HG03378 (cell line): ENCODE results near the gene DGCR6L.
"Not testable (repeated sequence)": the region's sequence is repeated elsewhere in the genome, so short reads cannot be mapped to it uniquely, and the experiment has no call there.

Source experiments
- ATAC-seq: cut with Tn5 transposase; IDR thresholded peaks from one replicate; pipeline ENCODE4 v1.9.1; 2021; ENCODE audit warnings: mild to moderate bottlenecking, moderate library complexity; ENCODE audit not compliant: unreplicated experiment

DGCR6L gene

GRCh38 chr22:20319745-20320658, at the start of gene DGCR6L:
Gene DGCR6L, minus strand, starts transcription at chr22:20320060. Its CDS starts 72 bp downstream, at chr22:20319988.
- peak; percentile 58 for ATAC-seq

- not testable (repeated sequence) for ATAC-seq
These were observed 49.0 kb upstream of the DGCR6L start for GRCh38 chr22:20368875-20369274.

DNA sequence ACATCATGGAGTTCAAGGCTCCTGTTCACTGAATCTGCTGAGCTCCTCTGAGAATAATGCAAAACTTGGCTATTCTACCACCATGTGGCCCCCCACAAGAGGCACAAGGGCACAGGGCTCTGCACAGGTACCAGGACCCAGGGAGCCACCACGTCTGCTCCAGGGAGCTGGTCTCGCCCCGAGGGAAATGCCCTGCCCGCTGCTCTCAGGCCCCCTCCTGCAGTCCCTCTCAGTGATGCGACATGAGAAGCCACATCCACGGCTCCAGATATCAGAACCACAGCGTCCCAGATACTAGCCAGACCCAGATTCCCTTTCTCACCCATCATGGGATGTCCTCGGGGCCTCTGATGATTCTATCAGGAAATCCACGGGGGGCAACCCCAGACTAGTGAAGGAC, 47.0 kb upstream of the DGCR6L start:
- not testable (repeated sequence) for ATAC-seq

DNA sequence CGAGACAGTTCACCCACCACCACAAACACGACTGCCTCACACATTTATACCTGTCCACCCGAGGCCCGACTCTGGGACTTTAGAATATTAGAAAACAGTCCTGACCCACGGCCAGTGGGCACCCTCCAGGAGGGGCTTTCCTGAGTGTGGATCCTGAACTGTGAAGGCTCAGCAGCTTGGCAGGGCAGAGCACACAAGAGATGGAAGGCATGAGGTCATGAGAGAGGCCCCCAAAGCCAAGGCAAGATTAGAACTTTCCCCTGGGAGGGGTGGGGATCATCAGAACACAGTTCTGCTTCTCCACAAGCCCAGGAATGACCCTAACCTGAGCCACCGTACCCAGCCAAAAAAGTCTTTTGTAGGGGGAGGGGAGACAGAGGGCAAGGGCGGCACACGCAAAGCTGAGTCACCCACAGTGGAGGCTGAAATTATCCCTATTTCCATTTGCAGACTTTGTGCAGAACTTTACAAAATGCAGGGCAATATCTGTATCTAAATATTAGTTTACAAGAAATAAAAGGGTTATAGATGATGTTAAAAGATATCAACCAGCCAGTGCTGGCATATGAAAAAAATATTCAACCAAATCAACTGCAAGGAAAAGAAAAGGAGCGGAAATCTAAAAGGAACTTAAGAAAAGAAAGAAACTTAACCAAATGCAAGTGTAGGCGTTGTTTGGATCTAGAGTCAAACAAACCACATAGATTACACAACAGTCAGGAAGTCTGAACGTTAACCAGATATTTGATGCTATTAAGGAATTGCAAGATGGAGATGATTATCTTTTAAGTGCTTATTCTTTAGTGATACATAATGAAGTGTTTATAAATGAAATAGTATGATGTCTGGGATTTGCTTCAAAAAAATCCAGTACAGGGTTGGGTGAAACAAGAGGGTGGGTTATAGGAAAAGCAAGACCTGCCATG, 44.7 kb upstream of the DGCR6L start:
- ATAC-seq = not testable (repeated sequence)

DNA sequence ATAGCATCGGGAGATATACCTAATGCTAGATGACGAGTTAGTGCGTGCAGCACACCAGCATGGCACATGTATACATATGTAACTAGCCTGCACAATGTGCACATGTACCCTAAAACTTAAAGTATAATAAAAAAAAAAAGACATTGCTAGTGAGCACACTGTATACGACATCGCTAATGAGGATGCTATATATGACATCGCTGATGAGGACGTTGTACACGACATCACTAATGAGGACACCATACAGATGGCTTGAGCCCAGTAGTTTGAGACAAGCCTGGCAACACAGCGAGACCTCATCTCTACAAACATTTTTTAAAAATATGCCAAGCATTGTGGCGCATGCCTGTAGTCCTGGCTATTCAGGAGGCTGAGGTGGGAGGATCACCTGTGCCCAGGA, 42.5 kb upstream of the DGCR6L start:
- not testable (repeated sequence) for ATAC-seq

DNA sequence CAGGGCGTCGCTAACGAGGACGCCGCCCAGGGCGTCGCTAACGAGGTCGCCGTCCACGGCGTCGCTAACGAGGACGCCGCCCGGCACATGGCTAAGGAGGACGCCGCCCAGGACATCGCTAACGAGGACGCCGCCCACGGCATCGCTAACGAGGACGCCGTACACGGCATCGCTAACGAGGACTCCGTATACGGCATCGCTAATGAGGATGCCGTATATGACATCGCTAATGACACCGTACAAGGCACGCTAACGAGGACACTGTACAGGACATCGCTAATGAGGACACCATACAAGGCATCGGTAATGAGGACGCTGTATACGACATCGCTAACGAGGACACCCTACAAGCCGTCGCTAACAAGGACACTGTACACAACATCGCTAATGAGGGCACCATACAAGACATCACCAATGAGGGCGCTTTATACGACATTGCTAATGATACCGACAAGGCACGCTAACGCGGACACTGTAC, 41.9 kb upstream of the DGCR6L start:
- ATAC-seq = not testable (repeated sequence)

DNA sequence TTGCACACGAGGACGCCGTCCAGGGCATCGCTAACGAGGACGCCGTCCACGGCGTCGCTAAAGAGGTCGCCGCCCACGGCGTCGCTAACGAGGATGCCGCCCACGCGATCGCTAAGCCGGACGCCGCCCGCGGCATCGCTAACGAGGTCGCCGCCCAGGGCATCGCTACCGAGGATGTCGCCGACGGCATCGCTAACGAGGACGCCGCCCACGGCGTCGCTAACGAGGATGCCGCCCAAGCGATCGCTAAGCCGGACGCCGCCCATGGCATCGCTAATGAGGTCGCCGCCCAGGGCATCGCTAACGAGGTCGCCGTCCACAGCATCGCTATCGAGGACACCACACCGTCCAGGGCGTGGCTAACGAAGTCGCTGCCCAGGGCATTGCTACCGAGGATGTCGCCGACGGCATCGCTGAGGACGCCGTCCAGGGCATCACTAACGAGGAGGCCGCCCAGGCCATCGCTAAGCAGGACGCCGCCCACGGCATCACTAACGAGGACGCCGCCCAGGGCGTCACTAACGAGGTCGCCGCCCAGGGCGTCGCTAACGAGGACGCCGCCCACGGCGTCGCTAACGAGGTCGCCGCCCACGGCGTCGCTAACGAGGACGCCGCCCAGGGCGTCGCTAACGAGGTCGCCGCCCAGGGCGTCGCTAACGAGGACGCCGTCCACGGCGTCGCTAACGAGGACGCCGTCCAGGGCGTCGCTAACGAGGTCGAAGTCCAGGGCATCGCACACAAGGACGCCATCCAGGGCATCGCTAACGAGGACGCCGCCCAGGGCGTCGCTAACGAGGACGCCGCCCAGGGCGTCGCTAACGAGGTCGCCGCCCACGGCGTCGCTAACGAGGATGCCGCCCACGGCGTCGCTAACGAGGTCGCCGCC, 41.2 kb upstream of the DGCR6L start:
- ATAC-seq = not testable (repeated sequence)

GRCh38 chr22:20360261-20360660, 40.4 kb upstream of the DGCR6L start:
- not testable (repeated sequence) for ATAC-seq

- ATAC-seq = not testable (repeated sequence)
These were observed 38.8 kb upstream of the DGCR6L start for GRCh38 chr22:20358503-20359239.

GRCh38 chr22:20357967-20358366, 38.1 kb upstream of the DGCR6L start:
- not testable (repeated sequence) for ATAC-seq

GRCh38 chr22:20356906-20357305, 37.0 kb upstream of the DGCR6L start:
- ATAC-seq = not testable (repeated sequence)

- not testable (repeated sequence) for ATAC-seq
These were observed 36.2 kb upstream of the DGCR6L start for GRCh38 chr22:20355939-20356636.

DNA sequence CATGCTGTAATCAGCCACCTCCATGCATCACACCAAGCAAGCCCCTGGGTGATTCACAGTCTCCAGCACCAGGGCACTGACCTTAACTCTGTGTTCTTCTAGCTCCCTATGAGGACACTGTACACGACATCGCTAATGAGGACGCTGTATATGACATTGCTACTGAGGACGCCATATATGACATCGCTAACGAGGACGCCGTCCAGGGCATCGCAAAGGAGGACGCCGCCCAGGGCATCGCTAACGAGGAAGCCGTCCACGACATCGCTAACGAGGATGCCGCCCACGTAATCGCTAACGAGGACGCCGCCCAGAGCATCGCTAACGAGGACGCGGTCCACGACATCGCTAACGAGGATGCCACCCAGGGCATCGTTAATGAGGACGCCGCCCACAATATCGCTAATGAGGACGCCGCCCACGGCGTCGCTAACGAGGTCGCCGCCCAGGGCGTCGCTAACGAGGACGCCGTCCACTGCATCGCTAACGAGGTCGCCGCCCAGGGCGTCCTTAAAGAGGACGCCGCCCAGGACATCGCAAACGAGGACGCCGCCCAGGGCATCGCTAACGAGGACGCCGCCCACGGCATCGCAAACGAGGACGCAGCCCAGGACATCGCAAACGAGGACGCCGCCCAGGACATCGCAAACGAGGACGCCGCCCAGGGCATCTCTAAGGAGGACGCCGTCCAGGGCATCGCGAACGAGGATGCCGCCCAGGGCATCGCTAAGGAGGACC, 34.5 kb upstream of the DGCR6L start:
- no peak for ATAC-seq

- not testable (repeated sequence) for ATAC-seq
These were observed 32.7 kb upstream of the DGCR6L start for GRCh38 chr22:20352536-20352935.

DNA sequence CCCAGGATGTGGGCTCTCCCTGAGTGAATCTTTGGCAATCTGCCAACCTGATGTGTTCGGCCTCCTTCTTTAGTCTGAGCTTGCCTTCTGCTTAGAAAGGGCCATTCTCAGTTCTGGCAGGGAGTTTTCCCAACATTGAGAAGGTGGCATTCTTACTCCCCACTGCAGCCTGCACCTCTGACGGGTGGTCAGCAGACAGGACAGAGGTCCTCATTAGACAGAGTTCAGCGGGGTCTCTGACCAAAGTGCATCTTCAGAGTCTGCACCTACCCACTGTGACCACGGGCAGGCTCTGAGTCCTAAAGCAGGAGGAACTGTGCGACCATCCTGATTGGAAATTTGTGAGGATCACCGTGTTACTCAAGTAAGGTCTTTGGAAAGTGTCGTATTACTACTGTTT, 26.7 kb upstream of the DGCR6L start:
- ATAC-seq = not testable (repeated sequence)

- ATAC-seq = not testable (repeated sequence)
These were observed 18.4 kb upstream of the DGCR6L start for GRCh38 chr22:20338291-20338690.

- ATAC-seq = not testable (repeated sequence)
These were observed 17.9 kb upstream of the DGCR6L start for GRCh38 chr22:20337807-20338206.

GRCh38 chr22:20336561-20336960, 16.7 kb upstream of the DGCR6L start:
- not testable (repeated sequence) for ATAC-seq
